K562 (cell line): ENCODE data around the gene INPP1. TPM values are rescaled to one million over a fixed set of nuclear protein-coding genes. Genes with fewer than 3 reads are reported as not detected.
A peak's percentile ranks its signal among the peaks of the same experiment; 100 is the strongest.

Source experiments
- CEBPB ChIP-seq: fragments of 450-650 bp; IDR thresholded peaks from 2 replicates; pipeline ENCODE4 v1.6.1; 2016; ENCODE audit warnings: missing genetic modification characterization, missing compliant biosample characterization
- GABPB1 ChIP-seq: sonication (generic); formaldehyde crosslinking; IDR thresholded peaks from 2 replicates; pipeline ENCODE4 v1.8.0; 2022; ENCODE audit warnings: mild to moderate bottlenecking, missing genetic modification reagents
- HDAC1 ChIP-seq, 2 experiments: fragments of 450-650 bp; IDR thresholded peaks; 2 replicates each; pipeline ENCODE4 v1.6.1; 2016 to 2017; ENCODE audit warnings: inconsistent platforms in 1 of 2, mild to moderate bottlenecking in 1 of 2, moderate library complexity in 1 of 2
- NCOA1 ChIP-seq: fragments of 450-650 bp; IDR thresholded peaks from 2 replicates; pipeline ENCODE4 v1.6.1; 2016; ENCODE audit warnings: low read depth
- PML ChIP-seq: IDR thresholded peaks from 2 replicates; pipeline ENCODE4 v1.6.1; 2012; ENCODE audit warnings: low read length, inconsistent platforms
- SMARCE1 ChIP-seq: fragments of 450-650 bp; IDR thresholded peaks from 2 replicates; pipeline ENCODE4 v1.7.1; 2016; ENCODE audit warnings: mild to moderate bottlenecking
- SRSF7 ChIP-seq: fragments of 200-400 bp; formaldehyde crosslinking; optimal IDR thresholded peaks from 2 replicates; pipeline ENCODE3; 2017; ENCODE audit warnings: mild to moderate bottlenecking, low read depth, low read length
- ZNF431 ChIP-seq: sonication (generic); formaldehyde crosslinking; IDR thresholded peaks from 2 replicates; pipeline ENCODE4 v1.8.0; 2022; ENCODE audit warnings: mild to moderate bottlenecking, missing genetic modification reagents
- ZNF77 ChIP-seq: fragments of 250-450 bp; sonication (Bioruptor Pico); IDR thresholded peaks from 2 replicates; pipeline ENCODE4 v1.5.0; 2020
- polyA plus RNA-seq, 8 experiments: library from polyadenylated mRNA; depleted of rRNA in 4 of 8; stranded (reverse) in 5 of 8; unstranded in 3 of 8; fragments of >200 nt; fragmentation: Nextera tagmentation in 2 of 8; fragmentation: Illumina TruSeq in 1 of 8; extraction: Ambion mirVana in 2 of 8; extraction: Trizol in 1 of 8; gene quantifications; 2 replicates each; pipeline versions ENCODE4 v1.2.1 to v1.2.3, GENCODE V29; 2011 to 2014; ENCODE audit warnings: inconsistent platforms in 1 of 8, missing spikeins in 1 of 8
- total RNA-seq, 7 experiments: library from RNA; depleted of rRNA in 6 of 7; stranded (reverse); fragments of >200 nt in 6 of 7; fragmentation: Illumina TruSeq in 2 of 7; extraction: Trizol in 2 of 7; gene quantifications; 2 replicates each; pipeline versions ENCODE4 v1.2.1 to v1.2.3, GENCODE V29; 2011 to 2021; ENCODE audit warnings: low replicate concordance in 1 of 7
- TF ChIP-seq, protein P1 (sequence below): fragments of 450-650 bp; IDR thresholded peaks from 2 replicates; pipeline ENCODE4 v1.6.1; 2016; ENCODE audit warnings: mild to moderate bottlenecking, moderate library complexity
- TF ChIP-seq, protein P2 (sequence below): fragments of 450-650 bp; IDR thresholded peaks from 2 replicates; pipeline ENCODE4 v1.6.1; 2016; ENCODE audit warnings: antibody characterized with exemption
- TF ChIP-seq, protein P3 (sequence below): IDR thresholded peaks from 2 replicates; pipeline ENCODE4 v1.6.1; 2011; ENCODE audit warnings: borderline replicate concordance, low read depth, mild to moderate bottlenecking, moderate library complexity, low read length; ENCODE audit not compliant: insufficient read depth, poor library complexity, severe bottlenecking
- TF ChIP-seq, protein P4 (sequence below): fragments of 450-650 bp; IDR thresholded peaks from 2 replicates; pipeline ENCODE4 v1.6.1; 2016; ENCODE audit warnings: low read depth, mild to moderate bottlenecking, moderate library complexity

The INPP1 gene
- total and polyA plus RNA-seq, 9 of the 15 experiments (the other 6 are each of a cell fraction or from before 2014, with no cell fraction given): 3.7 to 11.8 (median 6.5) TPM

DNA sequence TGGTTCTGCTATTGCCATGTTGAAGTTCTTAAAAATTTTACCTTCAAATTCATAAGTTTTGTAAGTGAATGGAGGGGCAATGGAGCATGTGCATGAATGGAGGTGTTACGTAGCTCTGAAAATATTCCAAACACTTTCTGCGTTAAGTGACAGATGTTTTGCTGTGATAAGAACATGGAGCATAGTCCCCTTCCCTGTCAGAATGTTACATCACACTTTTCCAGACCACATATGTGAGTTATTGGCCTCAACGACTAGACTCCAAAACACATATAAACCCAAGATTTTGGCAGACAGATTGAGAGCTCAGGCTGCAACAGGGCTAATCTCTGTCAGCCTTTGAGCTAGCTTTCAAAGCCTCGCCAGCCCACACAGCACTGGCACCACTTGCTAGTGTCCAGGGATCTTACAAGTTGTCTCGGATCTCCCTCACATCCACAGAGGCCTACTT lies 37.6 kb downstream of the INPP1 start (continued):
- TF ChIP-seq, protein P1, sequence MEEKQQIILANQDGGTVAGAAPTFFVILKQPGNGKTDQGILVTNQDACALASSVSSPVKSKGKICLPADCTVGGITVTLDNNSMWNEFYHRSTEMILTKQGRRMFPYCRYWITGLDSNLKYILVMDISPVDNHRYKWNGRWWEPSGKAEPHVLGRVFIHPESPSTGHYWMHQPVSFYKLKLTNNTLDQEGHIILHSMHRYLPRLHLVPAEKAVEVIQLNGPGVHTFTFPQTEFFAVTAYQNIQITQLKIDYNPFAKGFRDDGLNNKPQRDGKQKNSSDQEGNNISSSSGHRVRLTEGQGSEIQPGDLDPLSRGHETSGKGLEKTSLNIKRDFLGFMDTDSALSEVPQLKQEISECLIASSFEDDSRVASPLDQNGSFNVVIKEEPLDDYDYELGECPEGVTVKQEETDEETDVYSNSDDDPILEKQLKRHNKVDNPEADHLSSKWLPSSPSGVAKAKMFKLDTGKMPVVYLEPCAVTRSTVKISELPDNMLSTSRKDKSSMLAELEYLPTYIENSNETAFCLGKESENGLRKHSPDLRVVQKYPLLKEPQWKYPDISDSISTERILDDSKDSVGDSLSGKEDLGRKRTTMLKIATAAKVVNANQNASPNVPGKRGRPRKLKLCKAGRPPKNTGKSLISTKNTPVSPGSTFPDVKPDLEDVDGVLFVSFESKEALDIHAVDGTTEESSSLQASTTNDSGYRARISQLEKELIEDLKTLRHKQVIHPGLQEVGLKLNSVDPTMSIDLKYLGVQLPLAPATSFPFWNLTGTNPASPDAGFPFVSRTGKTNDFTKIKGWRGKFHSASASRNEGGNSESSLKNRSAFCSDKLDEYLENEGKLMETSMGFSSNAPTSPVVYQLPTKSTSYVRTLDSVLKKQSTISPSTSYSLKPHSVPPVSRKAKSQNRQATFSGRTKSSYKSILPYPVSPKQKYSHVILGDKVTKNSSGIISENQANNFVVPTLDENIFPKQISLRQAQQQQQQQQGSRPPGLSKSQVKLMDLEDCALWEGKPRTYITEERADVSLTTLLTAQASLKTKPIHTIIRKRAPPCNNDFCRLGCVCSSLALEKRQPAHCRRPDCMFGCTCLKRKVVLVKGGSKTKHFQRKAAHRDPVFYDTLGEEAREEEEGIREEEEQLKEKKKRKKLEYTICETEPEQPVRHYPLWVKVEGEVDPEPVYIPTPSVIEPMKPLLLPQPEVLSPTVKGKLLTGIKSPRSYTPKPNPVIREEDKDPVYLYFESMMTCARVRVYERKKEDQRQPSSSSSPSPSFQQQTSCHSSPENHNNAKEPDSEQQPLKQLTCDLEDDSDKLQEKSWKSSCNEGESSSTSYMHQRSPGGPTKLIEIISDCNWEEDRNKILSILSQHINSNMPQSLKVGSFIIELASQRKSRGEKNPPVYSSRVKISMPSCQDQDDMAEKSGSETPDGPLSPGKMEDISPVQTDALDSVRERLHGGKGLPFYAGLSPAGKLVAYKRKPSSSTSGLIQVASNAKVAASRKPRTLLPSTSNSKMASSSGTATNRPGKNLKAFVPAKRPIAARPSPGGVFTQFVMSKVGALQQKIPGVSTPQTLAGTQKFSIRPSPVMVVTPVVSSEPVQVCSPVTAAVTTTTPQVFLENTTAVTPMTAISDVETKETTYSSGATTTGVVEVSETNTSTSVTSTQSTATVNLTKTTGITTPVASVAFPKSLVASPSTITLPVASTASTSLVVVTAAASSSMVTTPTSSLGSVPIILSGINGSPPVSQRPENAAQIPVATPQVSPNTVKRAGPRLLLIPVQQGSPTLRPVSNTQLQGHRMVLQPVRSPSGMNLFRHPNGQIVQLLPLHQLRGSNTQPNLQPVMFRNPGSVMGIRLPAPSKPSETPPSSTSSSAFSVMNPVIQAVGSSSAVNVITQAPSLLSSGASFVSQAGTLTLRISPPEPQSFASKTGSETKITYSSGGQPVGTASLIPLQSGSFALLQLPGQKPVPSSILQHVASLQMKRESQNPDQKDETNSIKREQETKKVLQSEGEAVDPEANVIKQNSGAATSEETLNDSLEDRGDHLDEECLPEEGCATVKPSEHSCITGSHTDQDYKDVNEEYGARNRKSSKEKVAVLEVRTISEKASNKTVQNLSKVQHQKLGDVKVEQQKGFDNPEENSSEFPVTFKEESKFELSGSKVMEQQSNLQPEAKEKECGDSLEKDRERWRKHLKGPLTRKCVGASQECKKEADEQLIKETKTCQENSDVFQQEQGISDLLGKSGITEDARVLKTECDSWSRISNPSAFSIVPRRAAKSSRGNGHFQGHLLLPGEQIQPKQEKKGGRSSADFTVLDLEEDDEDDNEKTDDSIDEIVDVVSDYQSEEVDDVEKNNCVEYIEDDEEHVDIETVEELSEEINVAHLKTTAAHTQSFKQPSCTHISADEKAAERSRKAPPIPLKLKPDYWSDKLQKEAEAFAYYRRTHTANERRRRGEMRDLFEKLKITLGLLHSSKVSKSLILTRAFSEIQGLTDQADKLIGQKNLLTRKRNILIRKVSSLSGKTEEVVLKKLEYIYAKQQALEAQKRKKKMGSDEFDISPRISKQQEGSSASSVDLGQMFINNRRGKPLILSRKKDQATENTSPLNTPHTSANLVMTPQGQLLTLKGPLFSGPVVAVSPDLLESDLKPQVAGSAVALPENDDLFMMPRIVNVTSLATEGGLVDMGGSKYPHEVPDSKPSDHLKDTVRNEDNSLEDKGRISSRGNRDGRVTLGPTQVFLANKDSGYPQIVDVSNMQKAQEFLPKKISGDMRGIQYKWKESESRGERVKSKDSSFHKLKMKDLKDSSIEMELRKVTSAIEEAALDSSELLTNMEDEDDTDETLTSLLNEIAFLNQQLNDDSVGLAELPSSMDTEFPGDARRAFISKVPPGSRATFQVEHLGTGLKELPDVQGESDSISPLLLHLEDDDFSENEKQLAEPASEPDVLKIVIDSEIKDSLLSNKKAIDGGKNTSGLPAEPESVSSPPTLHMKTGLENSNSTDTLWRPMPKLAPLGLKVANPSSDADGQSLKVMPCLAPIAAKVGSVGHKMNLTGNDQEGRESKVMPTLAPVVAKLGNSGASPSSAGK: peak; percentile 89
- TF ChIP-seq, protein P2, sequence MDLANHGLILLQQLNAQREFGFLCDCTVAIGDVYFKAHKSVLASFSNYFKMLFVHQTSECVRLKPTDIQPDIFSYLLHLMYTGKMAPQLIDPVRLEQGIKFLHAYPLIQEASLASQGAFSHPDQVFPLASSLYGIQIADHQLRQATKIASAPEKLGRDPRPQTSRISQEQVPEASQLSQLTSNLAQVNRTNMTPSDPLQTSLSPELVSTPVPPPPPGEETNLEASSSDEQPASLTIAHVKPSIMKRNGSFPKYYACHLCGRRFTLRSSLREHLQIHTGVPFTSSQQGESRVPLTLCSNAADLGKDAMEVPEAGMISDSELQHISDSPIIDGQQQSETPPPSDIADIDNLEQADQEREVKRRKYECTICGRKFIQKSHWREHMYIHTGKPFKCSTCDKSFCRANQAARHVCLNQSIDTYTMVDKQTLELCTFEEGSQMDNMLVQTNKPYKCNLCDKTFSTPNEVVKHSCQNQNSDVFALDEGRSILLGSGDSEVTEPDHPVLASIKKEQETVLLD: no peak
- TF ChIP-seq SRSF7: no peak
- TF ChIP-seq, protein P3, sequence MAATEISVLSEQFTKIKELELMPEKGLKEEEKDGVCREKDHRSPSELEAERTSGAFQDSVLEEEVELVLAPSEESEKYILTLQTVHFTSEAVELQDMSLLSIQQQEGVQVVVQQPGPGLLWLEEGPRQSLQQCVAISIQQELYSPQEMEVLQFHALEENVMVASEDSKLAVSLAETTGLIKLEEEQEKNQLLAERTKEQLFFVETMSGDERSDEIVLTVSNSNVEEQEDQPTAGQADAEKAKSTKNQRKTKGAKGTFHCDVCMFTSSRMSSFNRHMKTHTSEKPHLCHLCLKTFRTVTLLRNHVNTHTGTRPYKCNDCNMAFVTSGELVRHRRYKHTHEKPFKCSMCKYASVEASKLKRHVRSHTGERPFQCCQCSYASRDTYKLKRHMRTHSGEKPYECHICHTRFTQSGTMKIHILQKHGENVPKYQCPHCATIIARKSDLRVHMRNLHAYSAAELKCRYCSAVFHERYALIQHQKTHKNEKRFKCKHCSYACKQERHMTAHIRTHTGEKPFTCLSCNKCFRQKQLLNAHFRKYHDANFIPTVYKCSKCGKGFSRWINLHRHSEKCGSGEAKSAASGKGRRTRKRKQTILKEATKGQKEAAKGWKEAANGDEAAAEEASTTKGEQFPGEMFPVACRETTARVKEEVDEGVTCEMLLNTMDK: no peak
- TF ChIP-seq HDAC1 (IDR thresholded peaks at IDR 0.05): peak in 1 of 2 experiments; percentile 84; a peak in 2 of 4 replicates
- peak; percentile 77 for TF ChIP-seq CEBPB (tag)
- TF ChIP-seq GABPB1 (CRISPR knock-in tag): no peak
- TF ChIP-seq PML: peak; percentile 80; the same call in 1 of the 2 replicates
- TF ChIP-seq, protein P4, sequence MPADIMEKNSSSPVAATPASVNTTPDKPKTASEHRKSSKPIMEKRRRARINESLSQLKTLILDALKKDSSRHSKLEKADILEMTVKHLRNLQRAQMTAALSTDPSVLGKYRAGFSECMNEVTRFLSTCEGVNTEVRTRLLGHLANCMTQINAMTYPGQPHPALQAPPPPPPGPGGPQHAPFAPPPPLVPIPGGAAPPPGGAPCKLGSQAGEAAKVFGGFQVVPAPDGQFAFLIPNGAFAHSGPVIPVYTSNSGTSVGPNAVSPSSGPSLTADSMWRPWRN: peak; percentile 70
- no peak for TF ChIP-seq ZNF77
- peak; percentile 92 for TF ChIP-seq SMARCE1
- peak; percentile 69; the same call in 1 of the 2 replicates for TF ChIP-seq NCOA1
- TF ChIP-seq ZNF431 (CRISPR knock-in tag): no peak
